AG08396 (cell line): ENCODE data around the gene ADGRB2.

Experiments
- DNase-seq: peaks from one replicate; pipeline ENCODE4 v3.0.0; 2012; ENCODE audit warnings: low spot score, mixed read lengths

ADGRB2 gene

DNA sequence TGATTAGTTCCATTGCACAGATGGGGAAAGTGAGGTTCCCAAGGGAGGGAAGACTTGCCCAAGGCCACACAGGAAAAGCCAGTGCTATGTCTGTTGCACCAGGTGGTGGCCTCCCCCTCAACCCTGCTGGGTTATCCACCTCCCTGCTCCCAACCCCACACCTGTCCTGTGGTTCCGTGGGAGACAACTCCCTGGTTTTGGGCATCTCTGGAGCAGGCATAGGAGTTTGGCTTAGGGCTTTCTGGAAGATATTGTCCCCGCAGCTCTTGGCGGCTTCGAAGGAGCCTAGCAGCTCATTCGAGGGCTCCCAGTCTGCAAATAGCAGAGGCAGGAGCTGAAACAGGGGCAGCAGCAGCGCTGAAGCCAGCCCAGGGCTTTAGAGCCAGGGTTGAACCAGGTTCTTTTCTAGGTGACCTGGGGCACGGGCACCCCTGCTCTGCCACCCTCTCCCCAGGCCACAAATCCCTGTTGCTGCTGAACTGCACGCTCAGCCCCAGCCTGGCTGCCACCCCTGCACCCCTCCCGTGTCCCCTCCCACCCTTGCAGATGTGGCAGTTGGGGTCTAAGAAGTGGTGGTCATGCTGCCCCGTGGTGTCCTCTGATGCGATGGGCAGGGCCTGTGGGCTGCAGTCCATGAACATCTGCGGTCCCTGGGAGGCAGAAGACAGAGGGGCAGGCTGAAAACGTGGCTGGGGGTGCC is 29.6 kb upstream of the ADGRB2 start:
- DNase-seq: no peak

DNA sequence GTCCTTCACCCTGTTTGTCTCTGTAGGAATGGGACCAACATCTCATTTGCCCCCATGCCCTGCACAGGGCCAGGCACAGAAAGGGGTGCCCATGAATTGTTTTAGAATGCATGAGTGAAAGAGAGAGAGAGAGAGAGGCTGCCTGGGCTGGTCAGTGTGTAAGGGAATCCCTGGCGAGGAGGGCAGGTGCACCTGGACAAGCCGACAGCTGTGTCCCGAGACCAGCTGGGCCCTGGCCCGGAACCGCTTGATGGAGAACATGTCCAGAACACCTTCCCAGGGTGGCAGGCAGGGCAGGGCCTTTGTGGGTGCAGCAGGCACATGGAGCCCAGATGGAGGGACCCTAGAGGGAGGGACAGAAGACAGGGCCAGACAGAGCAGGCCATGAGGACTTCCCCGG is 28.9 kb upstream of the ADGRB2 start:
- DNase-seq: no peak

DNA sequence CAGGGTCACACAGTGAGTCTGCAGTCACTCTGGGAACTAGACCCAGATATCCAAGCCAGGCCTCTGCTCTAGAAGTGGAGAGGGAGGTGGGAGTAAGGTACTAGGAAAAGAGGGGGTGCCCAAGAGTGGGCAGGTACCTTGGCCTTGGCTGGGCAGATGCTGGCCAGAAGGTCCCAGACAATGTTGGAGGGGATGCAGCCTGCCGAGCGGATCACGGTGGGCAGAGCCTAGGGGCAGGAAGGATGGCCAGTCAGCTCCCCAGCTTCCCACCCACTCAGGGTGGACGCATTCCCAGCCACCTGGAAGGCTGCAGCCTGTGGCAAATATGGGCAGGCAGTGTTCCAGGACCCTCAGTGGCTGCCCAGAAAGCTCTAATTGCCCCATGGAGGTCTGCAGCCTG is 28.4 kb upstream of the ADGRB2 start:
- DNase-seq: no peak

DNA sequence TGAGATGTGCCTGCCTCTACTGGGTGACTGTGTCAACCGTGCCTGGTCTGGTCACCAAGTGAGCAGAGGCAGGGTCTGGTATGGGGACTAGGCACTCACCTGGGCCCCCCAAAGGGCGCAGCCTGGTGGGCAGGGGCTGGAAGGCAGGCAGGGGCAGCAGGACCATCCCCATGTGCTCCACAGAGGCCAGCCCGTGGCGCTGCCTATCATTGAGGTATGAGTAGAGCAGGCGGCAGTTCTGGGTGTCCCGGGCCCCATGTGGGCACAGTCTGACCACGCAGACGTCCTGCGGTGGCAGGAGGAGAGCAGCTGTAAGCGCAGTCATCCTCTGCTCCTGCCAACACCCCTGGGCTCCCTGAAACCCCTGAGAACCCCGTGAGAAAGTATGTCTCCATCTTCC is 28.0 kb upstream of the ADGRB2 start:
- no peak for DNase-seq

DNA sequence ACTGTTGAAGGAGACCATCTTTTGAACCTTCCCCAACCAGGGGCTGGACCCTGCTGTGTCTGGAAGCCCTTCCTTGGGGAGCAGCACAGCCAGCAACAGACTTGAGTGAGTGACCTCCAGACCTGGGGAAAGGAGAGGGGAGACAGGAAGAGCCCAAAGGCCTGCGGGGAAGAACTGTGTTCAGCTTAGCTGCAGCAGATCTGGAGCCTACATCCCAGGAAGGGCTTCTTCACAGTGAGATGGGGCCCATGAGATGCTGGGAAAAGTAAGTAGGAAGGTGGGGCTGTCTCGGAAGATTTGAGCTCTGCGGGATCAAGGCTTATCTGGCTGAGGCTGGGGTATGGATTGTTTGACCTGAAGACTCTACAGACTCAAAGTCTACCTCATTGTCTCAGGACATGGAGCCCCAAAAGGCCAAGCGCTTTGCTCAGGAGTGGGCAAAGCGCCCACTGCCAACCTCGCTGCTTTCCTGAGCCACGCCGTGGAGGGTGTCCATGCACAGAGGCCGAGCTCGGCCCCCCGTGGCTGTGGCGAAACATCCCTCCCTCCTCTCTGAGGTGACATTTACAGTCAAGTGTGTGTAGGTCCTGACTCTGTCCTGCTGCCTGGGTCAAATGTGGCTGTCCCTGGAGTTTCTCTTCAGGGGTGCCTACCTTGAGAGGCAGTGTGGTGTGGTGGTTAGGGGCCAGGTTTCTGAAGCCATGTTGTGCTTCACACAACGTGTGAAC is 27.2 kb upstream of the ADGRB2 start:
- no peak for DNase-seq

DNA sequence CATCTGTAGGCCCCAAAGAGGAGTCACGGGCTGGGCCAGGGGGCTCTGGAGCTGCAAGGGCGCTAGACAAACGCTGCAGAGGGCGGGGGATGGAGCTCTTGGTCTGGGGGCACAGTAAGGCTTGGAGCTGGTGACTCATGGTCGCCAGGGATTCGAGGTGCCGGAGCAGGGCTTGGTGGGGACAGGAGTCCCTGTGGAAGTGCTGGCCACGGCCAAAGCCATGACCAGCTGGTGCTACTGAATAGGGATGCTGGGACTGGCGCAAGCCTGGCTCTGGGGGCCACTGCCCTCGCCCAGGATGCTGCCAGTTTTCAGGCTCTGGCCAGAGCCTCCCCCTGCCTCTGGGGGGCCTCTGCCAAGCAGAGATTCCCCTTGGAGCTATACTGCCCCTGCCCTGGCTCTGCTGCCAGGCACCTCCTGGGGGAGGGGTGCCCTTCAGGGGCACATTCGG is 26.5 kb upstream of the ADGRB2 start:
- no peak for DNase-seq

DNA sequence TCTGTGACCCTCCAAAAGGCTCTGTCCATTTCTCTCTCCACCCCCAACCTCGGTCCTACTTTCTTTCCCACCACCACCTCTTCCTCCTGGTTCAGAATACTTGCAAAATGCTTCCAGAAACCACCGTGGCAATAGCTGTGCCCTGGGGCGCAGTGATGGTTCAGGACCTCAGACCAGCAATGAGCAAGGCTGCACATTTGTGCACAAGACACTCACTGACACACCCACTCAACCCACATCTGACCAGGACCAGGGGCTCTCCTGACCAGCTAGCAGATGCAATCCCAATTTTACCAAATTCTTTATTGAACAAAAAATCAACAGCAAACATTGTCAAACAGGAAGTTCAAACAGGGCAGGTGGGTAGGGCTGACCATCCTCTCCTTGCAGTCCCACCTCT is 26.0 kb upstream of the ADGRB2 start:
- no peak for DNase-seq

DNA sequence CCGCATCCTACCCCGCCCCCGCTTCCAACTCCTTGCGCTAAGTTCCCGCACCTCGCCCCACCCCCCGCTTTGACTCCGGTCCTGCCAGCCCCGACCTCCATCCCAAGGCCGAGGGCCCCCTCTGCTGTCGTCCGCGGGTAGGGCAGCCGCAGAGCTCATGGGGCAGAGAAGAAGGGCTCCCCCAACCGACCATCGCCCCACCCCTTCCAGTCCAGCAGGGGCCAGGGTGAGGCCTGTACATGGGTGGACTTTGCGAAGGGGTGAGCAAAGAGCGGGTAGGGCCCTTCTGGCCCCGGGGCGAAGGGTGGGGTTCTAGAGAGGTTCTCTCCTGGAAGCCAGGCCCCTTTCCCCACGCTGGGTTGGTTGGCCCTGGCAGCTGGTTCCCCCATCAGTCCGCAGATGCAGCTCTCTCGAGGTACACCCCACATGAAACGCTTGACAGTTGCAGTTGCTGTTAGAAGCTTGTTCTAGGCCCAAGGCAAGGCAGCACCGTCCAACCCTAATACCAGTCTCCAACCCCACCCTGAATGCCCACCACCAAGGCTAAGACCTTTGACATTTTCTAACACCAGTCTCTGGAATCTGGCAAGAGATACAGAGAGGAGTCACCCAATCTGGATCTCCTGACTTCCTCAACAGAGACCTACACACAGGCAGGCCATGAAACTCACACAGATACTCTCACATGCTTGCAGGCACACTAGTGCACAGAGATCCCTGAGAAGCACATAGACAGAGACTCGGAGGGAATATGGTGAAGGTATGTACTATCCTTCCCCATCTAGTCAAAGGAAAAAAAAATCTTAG is 25.3 kb upstream of the ADGRB2 start:
- peak; percentile 93 for DNase-seq

DNA sequence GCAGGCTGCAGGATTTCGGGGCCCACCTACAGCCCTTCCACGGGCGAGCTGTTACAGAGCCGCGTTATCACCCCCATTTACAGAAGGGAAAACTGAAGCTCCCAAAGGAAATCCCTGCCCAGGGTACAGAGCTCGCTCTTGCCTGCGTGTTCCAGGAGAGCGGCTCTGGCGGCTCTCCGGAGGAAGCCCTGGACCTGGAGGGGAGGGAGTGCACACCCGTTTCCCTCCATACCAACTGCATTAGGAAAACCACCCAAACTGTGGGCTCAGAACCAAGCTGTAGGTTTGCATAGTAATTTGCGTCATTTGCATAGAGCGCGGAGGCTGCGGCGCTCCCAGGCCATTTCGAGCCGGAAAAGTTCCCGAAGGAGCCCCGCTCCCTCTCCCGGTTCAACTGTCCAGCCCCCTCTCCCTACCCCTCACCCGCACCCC is 24.7 kb upstream of the ADGRB2 start:
- DNase-seq: no peak

DNA sequence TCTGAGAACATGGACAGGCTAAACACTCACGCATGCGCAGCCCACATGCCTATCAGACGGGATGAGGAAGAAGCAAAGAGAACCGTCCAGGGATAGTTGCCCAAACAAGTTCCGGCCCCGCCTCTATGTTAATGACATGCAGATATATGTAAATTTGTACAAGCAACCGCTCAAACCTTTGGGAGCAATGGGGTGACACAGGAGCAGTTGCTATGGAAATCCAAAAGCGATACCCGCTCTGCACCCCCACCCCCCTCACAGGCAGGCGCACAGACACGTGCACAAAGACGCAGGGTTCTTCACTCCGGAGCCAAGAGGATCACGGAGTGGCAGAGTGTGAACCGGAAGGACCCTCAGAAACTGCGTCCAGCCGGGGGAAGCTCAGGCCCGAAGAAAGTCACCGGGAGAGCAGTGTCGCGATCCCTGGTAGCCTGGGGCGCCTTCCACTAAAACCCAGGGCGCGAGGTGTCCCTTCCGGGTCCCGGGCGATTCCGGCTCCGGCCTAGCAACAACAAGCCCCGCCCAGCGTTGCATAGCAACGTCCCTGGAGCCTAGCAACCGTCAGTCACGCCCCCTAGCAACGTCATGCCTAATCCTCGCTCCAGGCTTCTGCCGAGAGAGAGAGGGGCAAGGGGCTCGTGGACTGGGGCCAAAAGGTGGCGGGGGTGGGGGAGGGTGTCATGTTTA is 24.1 kb upstream of the ADGRB2 start:
- peak; percentile 96 for DNase-seq

DNA sequence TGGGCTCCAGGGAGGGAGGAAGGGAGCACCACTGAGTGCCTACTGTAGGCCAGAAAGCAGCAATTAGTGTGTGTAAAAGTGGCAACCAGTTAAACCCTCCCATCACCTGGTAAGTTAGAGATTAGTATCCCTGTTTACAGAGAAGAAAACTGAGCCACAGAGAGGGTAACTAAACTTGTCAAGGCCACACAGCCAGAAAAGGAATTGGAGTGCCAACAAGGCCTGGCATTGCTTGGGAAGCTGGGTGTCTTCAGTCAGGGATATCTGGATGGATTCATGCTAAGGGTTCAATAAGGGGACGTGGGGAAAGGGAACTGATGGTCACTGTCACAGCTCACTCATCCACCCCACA is 23.6 kb upstream of the ADGRB2 start:
- no peak for DNase-seq

DNA sequence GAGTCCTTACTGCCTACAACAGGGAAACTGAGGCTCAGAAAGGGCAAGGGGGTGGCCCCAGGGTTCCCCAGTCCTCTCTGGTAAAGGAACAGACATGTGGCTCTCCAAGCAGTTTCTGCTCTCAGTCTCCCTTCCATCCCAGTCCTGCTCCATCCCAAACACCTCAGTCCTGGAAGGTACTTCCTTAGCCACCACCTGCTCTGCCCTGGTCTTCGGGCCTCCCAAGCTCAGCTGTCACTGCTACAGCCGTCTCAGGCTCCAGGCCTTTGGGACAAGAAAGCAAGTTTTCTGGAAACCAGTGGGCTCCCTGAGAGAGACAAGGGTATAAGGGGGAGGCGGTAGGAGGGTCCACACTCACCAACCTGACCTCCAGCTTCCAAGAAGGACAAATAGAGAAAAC is 23.1 kb upstream of the ADGRB2 start:
- no peak for DNase-seq

DNA sequence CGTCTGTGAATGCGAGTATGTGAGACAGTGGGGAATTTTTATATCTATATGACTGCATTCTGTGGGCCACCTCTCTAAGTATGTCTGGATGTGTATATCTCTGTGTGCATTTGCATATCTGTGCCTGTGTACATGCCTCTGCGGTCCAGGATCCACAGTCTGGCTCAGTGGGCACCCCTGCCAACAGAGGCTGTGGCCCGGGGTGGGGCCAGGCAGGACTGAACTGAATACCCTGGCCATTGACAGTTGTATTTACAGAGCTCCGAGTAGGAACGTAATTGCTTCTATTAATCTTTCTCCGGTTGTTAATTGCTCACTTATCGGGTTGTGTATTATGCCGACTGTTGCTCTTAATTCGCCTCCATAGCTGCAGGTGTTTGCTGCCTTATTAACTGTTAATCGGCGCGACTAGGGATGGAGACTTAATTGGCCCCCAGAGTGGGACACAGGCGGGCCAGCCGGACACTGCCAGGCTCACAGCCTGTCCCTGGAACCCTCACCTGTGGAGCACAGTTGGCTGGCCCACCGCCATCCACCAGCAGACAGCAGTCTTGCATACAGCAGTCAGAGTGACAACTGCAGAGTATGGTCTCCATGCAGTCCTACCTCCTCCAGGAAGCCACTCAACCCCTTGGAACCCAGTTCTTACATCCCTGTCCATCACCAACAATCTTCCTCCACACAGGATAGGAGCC is 22.4 kb upstream of the ADGRB2 start:
- DNase-seq: no peak

DNA sequence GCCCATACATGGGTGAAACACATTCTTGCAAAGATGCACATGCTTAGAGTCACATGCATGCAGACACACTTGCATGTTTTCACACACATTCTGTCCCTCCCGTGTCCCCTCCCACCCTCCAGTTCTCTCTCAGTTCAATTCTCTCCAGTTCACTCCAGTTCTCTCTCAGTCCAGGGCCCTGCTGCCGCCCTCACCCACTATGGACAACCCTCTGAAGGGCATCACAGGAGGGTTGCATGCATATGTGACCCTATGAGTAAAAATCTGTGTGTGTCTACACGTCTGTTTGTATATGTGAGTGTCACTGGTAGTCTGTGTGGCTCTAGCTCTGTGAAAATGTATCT is 21.8 kb upstream of the ADGRB2 start:
- DNase-seq: no peak

DNA sequence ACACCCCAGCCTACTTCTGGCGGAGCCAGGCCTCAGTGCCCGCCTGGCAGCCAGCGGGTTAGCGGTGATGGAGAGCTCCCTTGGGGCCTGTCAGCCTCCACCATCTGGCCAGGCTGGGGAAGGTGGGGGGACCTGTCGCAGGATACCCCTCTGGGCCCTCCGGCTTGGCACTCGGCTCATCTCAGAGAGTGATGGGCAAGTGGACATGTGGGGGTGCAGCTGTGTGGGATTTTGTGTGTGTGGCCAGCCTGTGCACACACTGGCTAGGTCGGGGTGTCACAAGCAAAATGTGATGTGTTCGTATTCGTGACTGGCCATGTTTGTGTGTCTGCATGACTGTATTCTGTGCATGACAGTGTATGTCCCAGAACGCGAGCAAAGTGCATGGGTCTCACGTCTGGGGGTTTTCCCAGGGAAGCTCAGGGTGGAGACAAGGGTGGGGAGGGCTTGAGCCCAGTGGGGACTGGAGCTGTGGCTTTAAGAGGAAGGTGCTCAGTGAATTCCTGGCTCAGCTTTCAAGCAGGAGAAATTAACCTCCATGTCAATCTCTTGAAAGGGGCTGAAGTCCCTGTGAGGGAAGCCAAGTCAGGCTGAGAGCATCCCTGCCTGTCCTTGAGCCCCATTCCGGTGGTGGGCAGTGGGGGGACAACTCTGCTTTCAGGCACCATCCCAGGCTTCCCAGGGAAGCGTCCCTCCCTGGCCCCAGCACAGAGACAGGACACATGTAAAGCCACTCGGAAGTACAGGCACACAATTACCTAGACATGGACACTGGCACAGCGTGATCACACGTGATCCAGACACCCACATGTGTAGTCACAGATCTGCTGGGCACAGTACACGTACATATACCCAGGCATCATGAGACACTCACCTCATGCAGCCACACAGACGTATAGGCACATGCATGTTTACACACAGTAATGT is 21.1 kb upstream of the ADGRB2 start:
- DNase-seq: no peak

DNA sequence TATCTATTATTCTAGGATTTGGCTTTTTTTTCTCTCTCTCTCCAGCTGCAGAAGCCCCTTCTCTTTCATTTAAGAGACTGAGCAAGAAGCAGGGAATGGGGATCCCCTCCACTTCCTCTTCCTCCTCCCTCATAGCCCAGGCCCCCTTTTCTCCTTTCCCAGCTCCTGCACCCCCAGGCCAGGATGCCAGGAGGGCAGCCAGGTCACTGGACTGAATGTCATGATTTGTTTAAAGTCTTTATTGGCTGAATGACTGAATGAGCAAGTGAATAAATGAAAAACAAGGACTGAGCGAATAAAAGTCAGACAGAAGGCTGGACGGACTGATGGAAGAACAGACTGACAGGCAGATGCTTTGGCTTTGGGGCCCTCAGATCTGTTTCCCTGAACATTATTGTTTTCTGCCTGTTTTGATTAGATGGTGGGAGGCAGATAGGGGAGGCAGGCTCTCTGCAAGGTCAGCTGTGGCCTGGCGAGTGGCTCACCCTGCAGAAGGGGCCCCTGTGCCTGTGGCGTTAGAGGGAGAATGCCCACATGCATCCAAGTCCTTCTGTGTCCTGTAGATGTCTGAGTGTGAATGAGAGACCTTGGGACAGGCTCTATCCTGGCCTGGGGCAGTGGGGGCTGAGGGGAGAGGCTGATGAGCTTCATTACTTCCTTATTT is 20.3 kb upstream of the ADGRB2 start:
- DNase-seq: no peak

DNA sequence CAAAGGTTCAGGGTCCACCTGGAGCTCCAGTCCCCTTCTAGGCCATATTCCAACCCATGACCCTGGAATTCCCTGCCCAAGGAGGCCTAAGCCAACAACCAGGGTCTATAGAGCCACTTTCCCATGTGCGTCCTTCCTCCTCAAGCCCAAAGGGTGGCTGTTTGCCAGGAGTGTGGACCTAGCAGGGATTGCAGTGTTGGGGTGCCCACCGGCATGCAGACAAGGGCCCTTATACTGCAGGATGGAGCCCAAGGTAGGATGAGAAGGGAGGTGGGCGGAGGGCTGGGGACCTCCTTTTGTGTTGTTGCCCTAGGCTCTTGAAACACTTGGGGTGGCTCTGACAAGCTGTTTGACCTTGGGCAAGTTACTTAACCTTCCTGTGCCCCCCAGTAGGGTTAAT is 19.7 kb upstream of the ADGRB2 start:
- DNase-seq: no peak

DNA sequence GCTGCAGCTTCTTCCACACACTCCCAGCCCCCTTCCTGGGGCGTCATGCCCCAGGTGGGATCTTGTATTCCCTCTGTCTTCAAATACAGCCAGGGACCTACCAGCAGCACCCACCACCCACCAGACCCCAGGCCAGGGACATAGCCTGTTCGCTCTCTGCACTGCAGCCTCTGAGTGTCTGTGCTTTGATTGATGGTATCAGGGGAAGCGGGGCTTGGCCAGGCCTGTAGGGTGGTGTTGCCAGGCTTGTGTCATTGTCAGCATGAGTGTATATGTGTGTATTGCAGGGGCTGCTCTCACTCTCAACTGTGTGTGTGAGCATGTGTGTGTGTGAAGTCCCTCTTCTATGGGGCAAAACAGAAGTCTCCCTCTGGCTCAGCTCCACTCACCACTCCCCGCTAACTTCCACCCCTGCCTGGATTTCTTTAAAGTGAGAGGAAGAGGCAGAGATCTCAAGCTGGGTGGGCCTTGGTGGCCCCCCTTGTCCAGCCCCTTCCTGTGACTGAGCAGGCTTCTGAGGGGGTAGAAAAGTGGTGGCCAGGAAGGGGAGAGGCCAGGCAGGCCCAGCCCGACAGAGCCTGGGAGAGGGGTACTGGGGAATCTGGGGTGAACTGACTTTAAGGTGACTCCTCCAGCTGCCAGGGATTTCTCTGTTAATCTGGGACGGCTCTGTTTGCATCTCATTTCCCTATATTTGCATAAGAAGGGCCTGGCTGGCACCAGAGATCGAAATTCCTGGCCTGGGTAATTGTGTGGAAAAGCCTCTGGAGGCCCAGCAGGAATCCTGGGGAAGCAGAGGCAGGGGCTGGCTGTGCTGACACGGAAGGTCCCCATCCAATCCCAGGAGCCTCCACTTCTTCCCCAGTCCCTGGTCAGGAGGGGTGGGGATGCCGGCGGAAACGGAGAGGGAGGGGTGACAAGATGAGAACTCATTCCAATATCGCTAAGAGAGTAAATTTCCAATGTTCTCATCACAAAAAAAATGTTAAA is 18.6 kb upstream of the ADGRB2 start:
- DNase-seq: no peak

DNA sequence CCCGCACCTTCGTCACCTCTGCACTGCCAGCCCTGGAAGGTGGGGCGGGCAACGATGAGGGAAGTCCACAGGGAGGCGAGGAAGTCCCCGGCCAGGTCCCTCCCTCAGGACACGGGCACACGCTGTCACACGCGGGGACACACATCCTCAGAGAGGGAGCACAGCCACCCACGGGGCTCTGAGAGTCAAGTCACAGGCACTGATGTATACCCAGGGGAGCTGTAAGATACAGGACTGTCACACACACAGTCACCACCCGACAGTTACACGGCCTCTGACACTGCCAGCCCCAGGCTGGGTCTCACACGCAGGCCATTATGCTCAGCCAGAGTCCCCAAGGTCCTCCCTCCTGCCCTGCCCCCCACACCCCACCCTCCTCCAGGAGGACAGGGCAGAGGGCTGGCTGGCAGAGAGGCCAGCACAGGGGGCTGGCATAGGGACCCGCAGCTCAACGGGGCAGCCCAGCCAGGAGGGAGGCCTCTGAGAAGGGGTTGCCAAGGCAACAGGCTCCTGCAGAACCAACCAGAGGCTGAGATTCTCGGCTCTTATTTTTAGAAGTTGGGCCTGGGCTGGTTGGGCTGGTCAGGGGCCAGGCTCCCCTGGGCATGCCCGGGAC is 17.7 kb upstream of the ADGRB2 start:
- DNase-seq: no peak
